Endodermal cell (in vitro differentiated cells): ENCODE measurements around the gene MSMB. TPM values are rescaled to one million over a fixed set of nuclear protein-coding genes. Genes with fewer than 3 reads are reported as not detected.

Source experiments
- DNase-seq: peaks from one replicate; pipeline ENCODE4 v3.0.0-alpha.2; 2017
- H3K27ac ChIP-seq: 2 replicates; pipeline ENCODE4 v1.5.1; 2013; ENCODE audit warnings: mild to moderate bottlenecking, low read depth, low read length, moderate library complexity
- H3K27me3 ChIP-seq: 2 replicates; pipeline ENCODE4 v1.6.1; 2013; ENCODE audit warnings: mild to moderate bottlenecking, low read length, moderate library complexity; ENCODE audit not compliant: insufficient read depth, control insufficient read depth, poor library complexity, severe bottlenecking
- H3K36me3 ChIP-seq: 2 replicates; pipeline ENCODE4 v1.7.0; 2013; ENCODE audit warnings: mild to moderate bottlenecking, low read length, moderate library complexity; ENCODE audit not compliant: control insufficient read depth, insufficient read depth
- H3K4me1 ChIP-seq: one replicate; pipeline ENCODE4 v1.7.0; 2013; ENCODE audit warnings: low read length; ENCODE audit not compliant: control insufficient read depth, insufficient read depth
- H3K4me3 ChIP-seq: 2 replicates; pipeline ENCODE4 v1.5.1; 2013; ENCODE audit warnings: mild to moderate bottlenecking, low read length, moderate library complexity
- H3K9ac ChIP-seq: 2 replicates; pipeline ENCODE4 v1.6.1; 2013; ENCODE audit warnings: mild to moderate bottlenecking, low read length, moderate library complexity; ENCODE audit not compliant: poor library complexity, severe bottlenecking; ENCODE audit errors: extremely low read depth
- H3K9me3 ChIP-seq: 2 replicates; pipeline ENCODE4 v1.6.1; 2013; ENCODE audit warnings: mild to moderate bottlenecking, low read length, moderate library complexity; ENCODE audit not compliant: control insufficient read depth
- H3K27ac Mint-ChIP-seq: 2 replicates; pipeline ENCODE4 v1.8.0; 2020; ENCODE audit warnings: mixed read lengths
- H3K27me3 Mint-ChIP-seq: 2 replicates; pipeline ENCODE4 v1.8.0; 2021; ENCODE audit warnings: mild to moderate bottlenecking, mixed read lengths; ENCODE audit not compliant: insufficient read depth
- H3K36me3 Mint-ChIP-seq: 2 replicates; pipeline ENCODE4 v1.8.0; 2020; ENCODE audit warnings: low read depth, mixed read lengths
- H3K4me1 Mint-ChIP-seq: 2 replicates; pipeline ENCODE4 v1.8.0; 2020; ENCODE audit warnings: mixed read lengths
- H3K4me3 Mint-ChIP-seq: 2 replicates; pipeline ENCODE4 v1.8.0; 2020; ENCODE audit warnings: mild to moderate bottlenecking, moderate library complexity, mixed read lengths
- H3K9me3 Mint-ChIP-seq: 2 replicates; pipeline ENCODE4 v1.8.0; 2020; ENCODE audit warnings: mild to moderate bottlenecking, mixed read lengths
- CTCF ChIP-seq: fragments of 200-600 bp; sonication (generic); conservative IDR thresholded peaks from 2 replicates; pipeline ENCODE4 v1.5.0; 2021; ENCODE audit warnings: antibody characterized with exemption, mild to moderate bottlenecking
- WGBS, 2 experiments: methylation state at CpG; one replicate each; pipeline versions ENCODE4 v1.1.5 to v1.1.7; 2013; ENCODE audit warnings: missing lambda C conversion rate in 2 of 2, mixed read lengths in 1 of 2; ENCODE audit not compliant: insufficient coverage in 1 of 2, insufficient read length in 1 of 2; 5-methylcytosine and 5-hydroxymethylcytosine counted together
- total RNA-seq, 2 donors: library from RNA; stranded (reverse); fragmentation: NEBNext Ultra II Directional in 1 of 2; extraction: Animal tissue kit (Norgen Biotek cat#: 25700) in 1 of 2; gene quantifications; 2 replicates in 1 of 2; 3 replicates in 1 of 2; pipeline ENCODE4 v1.2.1, GENCODE V29; 2021

Gene MSMB
- total RNA-seq, 2 donors from 2014 or later: 2.4 to 2.9 TPM

DNA sequence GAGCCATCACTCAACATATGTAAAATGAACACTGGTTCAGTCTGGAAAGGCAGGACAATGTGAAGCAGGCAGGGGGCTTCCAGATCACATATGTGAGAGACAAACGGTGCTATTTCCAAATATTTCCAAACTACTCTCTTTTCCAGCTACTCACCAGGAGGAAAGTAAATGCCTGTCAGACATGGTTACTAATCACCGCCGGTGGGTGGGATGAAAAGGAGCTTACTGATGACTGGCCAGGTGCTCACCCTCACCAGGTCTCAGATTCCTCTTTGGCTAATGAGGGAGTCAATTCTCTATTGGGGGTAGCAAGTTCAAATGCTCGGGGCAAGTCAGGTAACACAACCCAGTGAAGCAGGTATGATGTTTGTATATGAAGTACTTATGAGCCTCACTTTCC lies 9.7 kb upstream of the MSMB start:
- Mint-ChIP-seq H3K9me3 (peaks cover 23% of the 10 kb centered on the region), H3K4me1 (peaks cover 51% of the 10 kb centered on the region), H3K27ac (peak overlapping the region; percentile 87), H3K27me3 (no peaks in the 10 kb centered on the region), H3K4me3 (no peak overlapping the region), H3K36me3 (peaks cover 6% of the 10 kb centered on the region)
- Histone ChIP-seq H3K36me3 (no peaks in the 10 kb centered on the region), H3K27me3 (no peaks in the 10 kb centered on the region), H3K9me3 (peaks cover 22% of the 10 kb centered on the region), H3K27ac (no peak overlapping the region), H3K9ac (no peak overlapping the region), H3K4me3 (no peak overlapping the region), H3K4me1 (peaks cover 25% of the 10 kb centered on the region)
- no peak for TF ChIP-seq CTCF
- 90 to 93% methylated on average over 2 to 4 of the region's 4 CpGs for WGBS, 2 experiments
- DNase-seq: peak; percentile 50

DNA sequence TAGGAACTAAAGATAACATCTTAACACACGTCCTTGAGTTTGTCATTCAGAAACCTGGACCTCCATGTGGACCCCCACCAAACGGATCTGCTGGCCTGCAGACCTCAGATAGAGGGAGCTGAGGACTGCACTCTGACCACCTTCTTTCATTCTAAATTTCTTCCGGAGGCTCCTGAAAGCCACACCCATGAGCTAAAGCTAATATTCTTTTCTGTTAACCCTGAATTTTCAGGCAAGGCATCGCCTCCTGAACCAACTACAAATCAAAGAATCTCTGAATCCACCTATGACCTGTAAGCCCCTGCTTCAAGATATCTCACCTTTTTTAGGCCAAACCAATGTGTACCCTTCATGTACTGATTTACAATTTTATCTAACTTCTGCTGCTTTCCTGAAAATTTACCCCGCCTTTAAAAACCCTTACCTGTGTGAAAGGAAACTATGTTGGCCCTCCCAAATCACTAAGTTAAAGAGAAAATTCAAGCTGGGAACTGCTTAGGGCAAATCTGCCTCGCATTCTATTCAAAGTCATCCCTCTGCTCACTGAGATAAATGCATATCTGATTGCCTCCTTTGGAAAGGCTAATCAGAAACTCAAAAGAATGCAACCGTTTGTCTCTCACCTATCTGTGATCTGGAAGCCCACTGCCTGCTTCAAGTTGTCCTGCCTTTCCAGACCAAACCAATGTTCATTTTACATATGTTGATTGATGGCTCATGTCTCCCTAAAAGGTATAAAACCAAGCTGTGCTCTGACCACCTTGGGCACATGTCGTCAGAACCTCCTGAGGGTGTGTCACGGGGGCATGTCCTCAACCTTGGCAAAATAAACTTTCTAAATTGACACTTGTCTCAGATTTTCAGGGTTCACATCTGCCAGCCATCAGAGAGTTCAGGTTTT lies 7.7 kb upstream of the MSMB start:
- H3K27me3 Mint-ChIP-seq: no peaks in the 10 kb centered on the region
- H3K9me3 Mint-ChIP-seq: peaks cover 23% of the 10 kb centered on the region
- 26 to 55% methylated on average over 6 to 9 of the region's 9 CpGs for WGBS, 2 experiments

GRCh38 chr10:46052791-46053375 lies 6.8 kb upstream of the MSMB start:
- no peaks in the 10 kb centered on the region for H3K27me3 Mint-ChIP-seq
- peak overlapping the region; percentile 68 for H3K27ac ChIP-seq

More for the DNA sequence above, 7.7 kb upstream of the MSMB start:
- peak overlapping the region; percentile 99 for H3K27ac Mint-ChIP-seq
- H3K4me1 Mint-ChIP-seq: peaks cover 52% of the 10 kb centered on the region
- DNase-seq: peak; percentile 57
- Histone ChIP-seq H3K36me3 (no peaks in the 10 kb centered on the region), H3K27ac (peak overlapping the region; percentile 9), H3K9ac (peak overlapping the region; percentile 76), H3K4me1 (peaks cover 25% of the 10 kb centered on the region), H3K27me3 (no peaks in the 10 kb centered on the region), H3K9me3 (peaks cover 22% of the 10 kb centered on the region), H3K4me3 (peak overlapping the region; percentile 64)
- TF ChIP-seq CTCF: no peak
- peak overlapping the region; percentile 36 for H3K4me3 Mint-ChIP-seq
- peaks cover 6% of the 10 kb centered on the region for H3K36me3 Mint-ChIP-seq

More at GRCh38 chr10:46052791-46053375, 6.8 kb upstream of the MSMB start:
- peak; percentile 59 for DNase-seq
- H3K27ac Mint-ChIP-seq: peak overlapping the region; percentile 99
- 77 to 86% methylated on average over 5 to 6 of the region's 6 CpGs for whole genome bisulfite sequencing, 2 experiments
- TF ChIP-seq CTCF: no peak
- Histone ChIP-seq H3K4me1 (peaks cover 25% of the 10 kb centered on the region), H3K4me3 (peak overlapping the region; percentile 64), H3K9ac (peak overlapping the region; percentile 76), H3K9me3 (peaks cover 18% of the 10 kb centered on the region), H3K36me3 (no peaks in the 10 kb centered on the region), H3K27me3 (no peaks in the 10 kb centered on the region)
- H3K9me3 Mint-ChIP-seq: peaks cover 21% of the 10 kb centered on the region
- H3K4me1 Mint-ChIP-seq: peaks cover 57% of the 10 kb centered on the region
- peak overlapping the region; percentile 36 for H3K4me3 Mint-ChIP-seq
- peaks cover 6% of the 10 kb centered on the region for H3K36me3 Mint-ChIP-seq
